Liver (tissue), 9 donors: ENCODE data around the gene MAPKAP1. TPM values are rescaled to one million over a fixed set of nuclear protein-coding genes. Genes with fewer than 3 reads are reported as not detected.

ENCODE experiments used
- DNase-seq: peaks from one replicate; pipeline ENCODE4 v3.0.0-alpha.2; 2017; ENCODE audit warnings: low spot score
- H3K27ac ChIP-seq, 2 donors: one replicate each; pipeline ENCODE4 v1.7.0; 2013; ENCODE audit warnings: inconsistent platforms in 2 of 2, low read length in 2 of 2, control low read depth in 1 of 2, low read depth in 1 of 2, mild to moderate bottlenecking in 1 of 2
- H3K27me3 ChIP-seq, 4 donors: one replicate each; pipeline versions ENCODE4 v1.6.1 to v1.7.0; 2013; ENCODE audit warnings: low read length in 3 of 4, inconsistent platforms in 1 of 4, mild to moderate bottlenecking in 1 of 4, moderate library complexity in 1 of 4; ENCODE audit not compliant: control insufficient read depth in 4 of 4, insufficient read depth in 4 of 4
- H3K36me3 ChIP-seq, 4 donors: one replicate each; pipeline versions ENCODE4 v1.6.1 to v1.7.0; 2013; ENCODE audit warnings: low read length in 3 of 4, mild to moderate bottlenecking in 3 of 4, low read depth in 1 of 4, moderate library complexity in 1 of 4; ENCODE audit not compliant: control insufficient read depth in 4 of 4, insufficient read depth in 3 of 4
- H3K4me1 ChIP-seq, 4 donors: one replicate each; pipeline versions ENCODE4 v1.6.1 to v1.7.0; 2013; ENCODE audit warnings: low read length in 3 of 4, mild to moderate bottlenecking in 3 of 4, moderate library complexity in 1 of 4; ENCODE audit not compliant: control insufficient read depth in 4 of 4, insufficient read depth in 4 of 4
- H3K4me3 ChIP-seq, 3 donors: one replicate each; pipeline versions ENCODE4 v1.6.1 to v1.7.0; 2013; ENCODE audit warnings: low read length in 3 of 3, control low read depth in 1 of 3, low read depth in 1 of 3, mild to moderate bottlenecking in 1 of 3
- H3K9ac ChIP-seq, 2 donors: one replicate each; pipeline ENCODE4 v1.7.0; 2013; ENCODE audit warnings: low read length in 2 of 2, mild to moderate bottlenecking in 2 of 2, moderate library complexity in 2 of 2, control low read depth in 1 of 2, low read depth in 1 of 2
- H3K9me3 ChIP-seq, 4 donors: one replicate each; pipeline versions ENCODE4 v1.6.1 to v1.7.0; 2013; ENCODE audit warnings: low read length in 3 of 4; ENCODE audit not compliant: control insufficient read depth in 4 of 4
- ATF3 ChIP-seq: IDR thresholded peaks from 2 replicates; pipeline ENCODE4 v1.6.1; 2016; ENCODE audit warnings: antibody characterized with exemption
- EGR1 ChIP-seq, 2 donors: IDR thresholded peaks; 2 replicates each; pipeline ENCODE4 v1.6.1; 2016 to 2018; ENCODE audit warnings: antibody characterized with exemption in 2 of 2, low read depth in 2 of 2
- FOXA1 ChIP-seq: IDR thresholded peaks from 2 replicates; pipeline ENCODE4 v1.6.1; 2016; ENCODE audit warnings: antibody characterized with exemption
- FOXA2 ChIP-seq: IDR thresholded peaks from 2 replicates; pipeline ENCODE4 v1.6.1; 2016; ENCODE audit warnings: antibody characterized with exemption
- GABPA ChIP-seq, 2 donors: IDR thresholded peaks in 1 of 2; conservative IDR thresholded peaks in 1 of 2; 2 replicates each; pipeline ENCODE4 v1.6.1; 2016; ENCODE audit warnings: antibody characterized with exemption in 2 of 2, mild to moderate bottlenecking in 1 of 2, moderate library complexity in 1 of 2
- JUND ChIP-seq, 2 donors: IDR thresholded peaks; 2 replicates each; pipeline ENCODE4 v1.6.1; 2016; ENCODE audit warnings: antibody characterized with exemption in 2 of 2
- NR2F2 ChIP-seq: IDR thresholded peaks from 2 replicates; pipeline ENCODE4 v1.6.1; 2016; ENCODE audit warnings: antibody characterized with exemption
- RAD21 ChIP-seq, 2 donors: IDR thresholded peaks; 2 replicates each; pipeline ENCODE4 v1.6.1; 2016; ENCODE audit warnings: antibody characterized with exemption in 2 of 2, mild to moderate bottlenecking in 2 of 2
- RXRA ChIP-seq, 2 donors: IDR thresholded peaks; 2 replicates each; pipeline ENCODE4 v1.6.1; 2017 to 2018; ENCODE audit warnings: antibody characterized with exemption in 2 of 2, mild to moderate bottlenecking in 1 of 2
- TAF1 ChIP-seq: conservative IDR thresholded peaks from 2 replicates; pipeline ENCODE4 v1.6.1; 2016; ENCODE audit warnings: antibody characterized with exemption, mild to moderate bottlenecking
- YY1 ChIP-seq: IDR thresholded peaks from 2 replicates; pipeline ENCODE4 v1.6.1; 2016; ENCODE audit warnings: antibody characterized with exemption, mild to moderate bottlenecking
- WGBS: extraction: QIAGEN DNeasy Blood & Tissue Kit; methylation state at CpG from one replicate; pipeline ENCODE4 v1.1.7; 2013; 5-methylcytosine and 5-hydroxymethylcytosine counted together
- polyA plus RNA-seq, 2 donors: library from polyadenylated mRNA; stranded (reverse) in 1 of 2; unstranded in 1 of 2; fragments of 200-250 nt in 1 of 2; fragments of >200 nt in 1 of 2; fragmentation: Nextera tagmentation in 1 of 2; extraction: Ambion mirVana in 1 of 2; gene quantifications; one replicate each; pipeline versions ENCODE4 v1.2.1 to v1.2.3, GENCODE V29; 2013 to 2015
- total RNA-seq, 2 donors: library from RNA; depleted of rRNA; stranded (reverse); fragments of >200 nt; gene quantifications; one replicate each; pipeline ENCODE4 v1.2.3, GENCODE V29; 2014
- TF ChIP-seq, protein P1 (sequence below): fragments of 150-350 bp; IDR thresholded peaks from 2 replicates; pipeline ENCODE4 v1.5.1; 2017; ENCODE audit warnings: improper control_type of control experiment, low read depth, low read length; ENCODE audit not compliant: missing input control
- TF ChIP-seq, protein P2 (sequence below): IDR thresholded peaks from 2 replicates; pipeline ENCODE4 v1.6.1; 2016; ENCODE audit warnings: antibody characterized with exemption
- donor health status: healthy.
- donor health status: healthy.
- donor health status: healthy.
- donor health status: healthy.
- donor health status: healthy.

Gene MAPKAP1
- total and polyA plus RNA-seq, 4 donors: 23.6 to 55.9 (median 32.7) TPM

DNA sequence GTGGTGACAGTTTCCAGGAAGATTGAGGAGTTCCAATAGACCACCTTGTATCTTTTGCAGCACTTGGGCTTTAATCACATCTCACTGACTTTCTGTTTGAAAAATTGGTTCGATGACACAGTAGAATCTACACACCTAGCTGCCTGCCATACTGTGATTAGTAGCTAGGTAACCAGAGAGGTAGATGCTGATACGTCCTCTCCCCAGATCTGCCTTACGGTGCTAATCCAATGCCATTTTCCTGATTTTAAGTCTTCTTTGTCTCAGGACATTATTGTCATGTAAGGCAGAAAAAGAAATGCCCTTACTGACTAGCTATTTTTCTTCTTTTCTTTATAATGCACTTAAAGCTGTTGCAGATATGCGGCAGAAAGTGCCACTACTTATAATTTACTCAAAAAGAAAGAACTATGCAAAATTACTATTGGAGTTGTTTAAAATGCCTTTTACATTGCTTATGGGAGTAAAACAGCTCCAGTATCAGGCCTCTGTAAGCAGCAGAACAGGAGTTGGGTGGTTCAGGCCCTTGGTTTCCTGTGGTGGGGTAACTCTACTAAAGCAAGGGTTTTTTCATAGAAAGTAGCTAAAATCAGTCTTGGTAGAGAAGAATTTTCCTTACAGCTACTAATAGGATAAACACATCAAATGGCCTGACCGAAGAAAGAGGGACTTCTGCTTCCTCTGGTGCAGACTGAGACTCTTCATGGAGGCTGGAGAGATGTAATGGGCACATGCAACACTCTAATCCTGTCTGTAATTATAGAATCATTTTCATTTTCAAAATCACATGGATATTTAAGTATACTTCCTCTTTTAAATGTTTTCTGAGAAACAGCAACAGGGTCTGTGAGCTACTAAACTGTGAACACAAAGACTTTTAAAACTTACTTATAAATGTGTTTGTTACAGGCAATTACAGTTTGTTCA is 177.2 kb downstream of the MAPKAP1 start:
- H3K27ac ChIP-seq: no peak overlapping the region
- WGBS: 93% methylated on average over 5 of the region's 5 CpGs
- H3K27me3 ChIP-seq: no peaks in the 10 kb centered on the region
- H3K36me3 ChIP-seq: no peaks in the 10 kb centered on the region
- TF ChIP-seq, protein P1, sequence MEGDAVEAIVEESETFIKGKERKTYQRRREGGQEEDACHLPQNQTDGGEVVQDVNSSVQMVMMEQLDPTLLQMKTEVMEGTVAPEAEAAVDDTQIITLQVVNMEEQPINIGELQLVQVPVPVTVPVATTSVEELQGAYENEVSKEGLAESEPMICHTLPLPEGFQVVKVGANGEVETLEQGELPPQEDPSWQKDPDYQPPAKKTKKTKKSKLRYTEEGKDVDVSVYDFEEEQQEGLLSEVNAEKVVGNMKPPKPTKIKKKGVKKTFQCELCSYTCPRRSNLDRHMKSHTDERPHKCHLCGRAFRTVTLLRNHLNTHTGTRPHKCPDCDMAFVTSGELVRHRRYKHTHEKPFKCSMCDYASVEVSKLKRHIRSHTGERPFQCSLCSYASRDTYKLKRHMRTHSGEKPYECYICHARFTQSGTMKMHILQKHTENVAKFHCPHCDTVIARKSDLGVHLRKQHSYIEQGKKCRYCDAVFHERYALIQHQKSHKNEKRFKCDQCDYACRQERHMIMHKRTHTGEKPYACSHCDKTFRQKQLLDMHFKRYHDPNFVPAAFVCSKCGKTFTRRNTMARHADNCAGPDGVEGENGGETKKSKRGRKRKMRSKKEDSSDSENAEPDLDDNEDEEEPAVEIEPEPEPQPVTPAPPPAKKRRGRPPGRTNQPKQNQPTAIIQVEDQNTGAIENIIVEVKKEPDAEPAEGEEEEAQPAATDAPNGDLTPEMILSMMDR: no peak
- TF ChIP-seq RAD21 (IDR thresholded peaks at IDR 0.05) (no peak), NR2F2 (no peak), JUND (IDR thresholded peaks at IDR 0.05) (no peak), RXRA (IDR thresholded peaks at IDR 0.05) (no peak), TAF1 (no peak), YY1 (no peak), EGR1 (IDR thresholded peaks at IDR 0.05; ENCODE audit: low read depth in 2 of 2) (no peak)
- H3K4me3 ChIP-seq: no peak overlapping the region
- H3K9me3 ChIP-seq: no peaks in the 10 kb centered on the region
- DNase-seq: no peak
- peaks cover 2 to 14% (median 7%) of the 10 kb centered on the region in 4 donors for H3K4me1 ChIP-seq
- no peak overlapping the region for H3K9ac ChIP-seq

DNA sequence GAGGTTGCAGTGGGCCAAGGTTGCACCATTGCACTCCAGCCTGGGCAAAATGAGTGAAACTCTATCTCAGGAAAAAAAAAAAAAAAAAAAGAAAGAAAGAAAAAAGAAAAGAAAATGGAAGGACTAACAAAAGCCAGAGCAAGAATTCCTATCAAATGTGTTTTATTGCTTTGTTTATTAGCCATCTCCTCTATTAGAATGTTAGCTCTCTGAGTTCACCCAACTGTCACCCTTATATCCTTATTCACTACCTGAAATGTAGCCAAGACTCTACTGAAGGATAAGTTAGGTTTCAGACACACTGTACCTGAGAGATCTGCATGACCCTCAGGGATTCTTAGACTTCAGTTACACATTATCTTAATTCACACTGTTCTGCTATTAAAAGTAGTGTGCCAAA is 177.9 kb downstream of the MAPKAP1 start:
- H3K27ac ChIP-seq: no peak overlapping the region
- peaks cover 2 to 14% (median 8%) of the 10 kb centered on the region in 4 donors for H3K4me1 ChIP-seq
- no peaks in the 10 kb centered on the region for H3K27me3 ChIP-seq
- no peaks in the 10 kb centered on the region for H3K9me3 ChIP-seq
- no peak overlapping the region for H3K4me3 ChIP-seq
- no peak for DNase-seq
- TF ChIP-seq EGR1 (IDR thresholded peaks at IDR 0.05; ENCODE audit: low read depth in 2 of 2) (no peak), NR2F2 (no peak), ATF3 (no peak), FOXA1 (no peak), RXRA (IDR thresholded peaks at IDR 0.05) (no peak), FOXA2 (no peak), GABPA (IDR thresholded peaks at IDR 0.05 in 1 of 2, conservative IDR thresholded peaks at IDR 0.05 in 1 of 2) (no peak)
- TF ChIP-seq, protein P2, sequence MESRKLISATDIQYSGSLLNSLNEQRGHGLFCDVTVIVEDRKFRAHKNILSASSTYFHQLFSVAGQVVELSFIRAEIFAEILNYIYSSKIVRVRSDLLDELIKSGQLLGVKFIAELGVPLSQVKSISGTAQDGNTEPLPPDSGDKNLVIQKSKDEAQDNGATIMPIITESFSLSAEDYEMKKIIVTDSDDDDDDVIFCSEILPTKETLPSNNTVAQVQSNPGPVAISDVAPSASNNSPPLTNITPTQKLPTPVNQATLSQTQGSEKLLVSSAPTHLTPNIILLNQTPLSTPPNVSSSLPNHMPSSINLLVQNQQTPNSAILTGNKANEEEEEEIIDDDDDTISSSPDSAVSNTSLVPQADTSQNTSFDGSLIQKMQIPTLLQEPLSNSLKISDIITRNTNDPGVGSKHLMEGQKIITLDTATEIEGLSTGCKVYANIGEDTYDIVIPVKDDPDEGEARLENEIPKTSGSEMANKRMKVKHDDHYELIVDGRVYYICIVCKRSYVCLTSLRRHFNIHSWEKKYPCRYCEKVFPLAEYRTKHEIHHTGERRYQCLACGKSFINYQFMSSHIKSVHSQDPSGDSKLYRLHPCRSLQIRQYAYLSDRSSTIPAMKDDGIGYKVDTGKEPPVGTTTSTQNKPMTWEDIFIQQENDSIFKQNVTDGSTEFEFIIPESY: no peak
- H3K9ac ChIP-seq: no peak overlapping the region
- H3K36me3 ChIP-seq: no peaks in the 10 kb centered on the region
